Activated T-cell treated with anti-CD3 and anti-CD28 coated beads, Interleukin-2, amount 50 U/mL, for 4 hours (primary cell): ENCODE data around the gene CNTNAP2. TPM values are rescaled to one million over a fixed set of nuclear protein-coding genes. Genes with fewer than 3 reads are reported as not detected.

Experiments used
- ATAC-seq, 2 donors: fragments of 200-7000 bp; cut with Tn5 transposase; one replicate each; pipeline ENCODE4 v1.10.0; 2021
- DNase-seq: peaks from one replicate; pipeline ENCODE4 v3.0.0-alpha.2; 2020
- H3K27me3 Mint-ChIP-seq: one replicate; pipeline ENCODE4 v1.8.0; 2021; ENCODE audit warnings: low read depth, mixed read lengths
- H3K36me3 Mint-ChIP-seq: one replicate; pipeline ENCODE4 v1.8.0; 2022; ENCODE audit warnings: mixed read lengths; ENCODE audit not compliant: insufficient read depth
- H3K4me1 Mint-ChIP-seq: one replicate; pipeline ENCODE4 v1.8.0; 2021; ENCODE audit warnings: low read depth, mixed read lengths
- H3K4me3 Mint-ChIP-seq: one replicate; pipeline ENCODE4 v1.8.0; 2021; ENCODE audit warnings: mild to moderate bottlenecking, moderate library complexity, mixed read lengths
- H3K9me3 Mint-ChIP-seq: one replicate; pipeline ENCODE4 v1.8.0; 2021; ENCODE audit warnings: mixed read lengths
- total RNA-seq, 3 donors: library from RNA; stranded (reverse); gene quantifications; one replicate each; pipeline ENCODE4 v1.2.1, GENCODE V29; 2021

The CNTNAP2 gene
- total RNA-seq, 3 donors from 2014 or later, result not detected

DNA sequence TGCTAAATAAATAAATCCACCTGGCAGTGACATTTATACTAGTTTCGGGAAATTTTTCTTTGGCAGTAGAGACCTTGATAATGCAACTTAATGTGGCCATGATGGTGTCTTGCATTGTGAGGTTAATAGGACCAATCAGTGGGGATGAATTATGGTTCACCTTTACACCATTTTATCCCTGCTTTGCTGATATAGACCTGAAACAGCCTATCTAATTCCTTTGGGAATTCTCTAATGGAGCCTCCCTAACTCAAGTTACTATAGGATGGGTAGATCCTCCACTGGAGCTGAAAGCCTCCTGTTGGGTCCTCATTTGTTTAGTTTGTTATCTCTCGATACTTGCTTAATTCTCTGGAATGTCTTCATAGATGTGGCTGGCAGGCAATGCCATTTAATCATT is 276.7 kb downstream of the CNTNAP2 start:
- Mint-ChIP-seq H3K36me3 (no peaks in the 10 kb centered on the region), H3K4me1 (no peaks in the 10 kb centered on the region), H3K9me3 (peaks cover 8% of the 10 kb centered on the region), H3K4me3 (no peak overlapping the region), H3K27me3 (no peaks in the 10 kb centered on the region)
- no peak for DNase-seq
- ATAC-seq, result no peak

DNA sequence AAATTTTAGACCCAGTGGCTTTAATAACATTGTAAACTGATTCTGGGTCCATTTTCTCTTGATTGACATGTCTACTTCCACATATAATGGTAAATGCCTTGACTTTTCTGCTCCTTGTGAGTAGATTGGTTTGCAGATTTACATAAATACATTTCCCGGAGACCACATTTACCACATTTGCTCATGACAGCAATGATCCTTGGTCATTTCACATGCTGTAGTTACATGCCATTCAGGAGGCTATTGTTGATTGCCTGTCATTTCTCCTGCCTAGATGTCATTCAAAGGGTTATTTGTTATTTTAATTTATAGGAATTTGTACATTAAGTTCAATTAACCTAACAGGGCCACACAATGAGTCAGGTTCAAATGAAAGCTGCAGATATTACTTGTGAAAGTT is 280.5 kb downstream of the CNTNAP2 start:
- DNase-seq (no peak), ATAC-seq (no peak)
- Mint-ChIP-seq H3K9me3 (peaks cover 13% of the 10 kb centered on the region), H3K4me1 (no peaks in the 10 kb centered on the region), H3K4me3 (no peak overlapping the region), H3K36me3 (no peaks in the 10 kb centered on the region), H3K27me3 (no peaks in the 10 kb centered on the region)

DNA sequence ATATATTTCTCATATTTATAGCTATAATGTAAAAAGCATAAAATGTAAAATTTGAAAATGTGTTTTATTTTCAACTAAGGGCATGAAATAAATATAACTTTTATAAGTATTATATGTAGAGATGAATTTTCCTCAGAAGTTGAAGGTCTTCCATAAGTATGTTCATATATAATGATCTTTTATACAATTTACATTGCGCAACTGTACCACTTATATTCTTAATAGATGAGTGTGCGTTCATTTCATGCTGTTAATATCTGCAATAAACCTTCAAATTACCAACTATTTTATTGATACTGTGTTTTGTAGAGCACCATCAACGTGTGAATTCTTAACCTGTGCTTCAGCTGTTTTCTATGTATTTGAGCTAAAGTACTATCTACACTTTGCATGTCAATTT is 285.3 kb downstream of the CNTNAP2 start:
- no peak for DNase-seq
- no peaks in the 10 kb centered on the region for H3K27me3 Mint-ChIP-seq

GRCh38 chr7:146405737-146406136 is 289.1 kb downstream of the CNTNAP2 start:
- DNase-seq (no peak), ATAC-seq (no peak)
- Mint-ChIP-seq H3K36me3 (no peaks in the 10 kb centered on the region), H3K4me3 (no peak overlapping the region), H3K27me3 (no peaks in the 10 kb centered on the region), H3K9me3 (peaks cover 21% of the 10 kb centered on the region), H3K4me1 (no peaks in the 10 kb centered on the region)

More for the DNA sequence above, 285.3 kb downstream of the CNTNAP2 start:
- Mint-ChIP-seq H3K4me3 (no peak overlapping the region), H3K9me3 (peaks cover 23% of the 10 kb centered on the region), H3K4me1 (no peaks in the 10 kb centered on the region), H3K36me3 (no peaks in the 10 kb centered on the region)
- ATAC-seq, result no peak

DNA sequence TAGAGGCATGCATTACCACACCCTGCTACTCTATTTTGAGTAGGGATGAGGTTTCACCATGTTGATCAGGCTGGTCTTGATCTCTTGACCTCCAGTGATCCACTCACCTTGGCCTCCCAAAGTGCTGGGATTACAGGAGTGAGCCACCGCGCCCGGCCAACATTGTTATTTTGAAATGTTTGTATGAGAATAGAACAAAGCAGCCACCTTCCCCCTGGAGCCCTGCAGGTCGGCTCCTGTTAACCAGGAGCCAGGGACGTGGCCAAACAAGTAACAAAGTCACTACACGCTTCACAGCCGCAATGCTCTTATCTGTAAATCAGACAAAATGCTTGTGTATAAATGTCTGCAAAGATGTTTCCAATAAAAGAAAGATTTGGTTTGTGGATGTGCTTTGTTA is 295.4 kb downstream of the CNTNAP2 start:
- Mint-ChIP-seq H3K36me3 (no peaks in the 10 kb centered on the region), H3K27me3 (no peaks in the 10 kb centered on the region), H3K4me1 (no peaks in the 10 kb centered on the region), H3K9me3 (peaks cover 4% of the 10 kb centered on the region), H3K4me3 (no peak overlapping the region)
- ATAC-seq (no peak), DNase-seq (no peak)

DNA sequence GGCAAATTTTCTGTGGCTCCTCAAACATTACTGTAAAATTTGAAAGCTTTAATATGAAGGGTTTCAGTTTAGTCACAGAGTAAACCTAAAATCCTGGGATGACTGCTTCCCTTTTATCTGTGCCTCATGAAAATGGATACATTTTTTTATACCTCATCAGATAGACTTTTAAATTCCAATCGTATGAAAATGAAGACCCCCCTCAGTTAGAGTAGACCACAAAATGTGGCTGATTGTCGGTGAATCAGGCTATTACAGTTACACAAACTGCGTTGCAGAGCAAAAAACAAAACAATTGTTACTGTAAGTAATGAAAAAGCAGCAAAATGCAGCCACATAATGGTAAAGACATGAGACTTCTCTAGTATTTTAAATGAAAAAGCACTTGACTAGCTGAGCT is 296.2 kb downstream of the CNTNAP2 start:
- no peak for ATAC-seq
- H3K9me3 Mint-ChIP-seq, result peaks cover 4% of the 10 kb centered on the region

DNA sequence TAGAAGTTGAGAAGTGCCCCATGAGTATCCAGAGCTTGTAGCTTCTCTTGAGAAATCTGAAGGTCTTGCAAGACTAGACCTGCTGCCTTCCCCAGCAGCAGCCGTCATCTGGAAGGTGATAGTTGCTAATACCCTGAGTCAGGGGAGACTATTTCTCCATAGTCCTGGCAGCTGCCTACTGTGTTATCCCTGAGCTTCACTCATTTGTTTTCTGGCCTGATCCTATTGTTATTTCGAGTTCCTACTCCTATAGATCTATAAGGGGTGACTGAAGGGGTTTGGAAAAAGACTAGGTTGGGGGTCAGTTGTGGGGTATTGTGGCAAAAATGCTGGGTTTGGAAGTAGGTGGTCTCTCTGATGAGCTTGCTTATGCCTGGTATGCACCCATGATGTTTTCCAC is 297.8 kb downstream of the CNTNAP2 start:
- Mint-ChIP-seq H3K27me3 (no peaks in the 10 kb centered on the region), H3K36me3 (no peaks in the 10 kb centered on the region), H3K4me1 (no peaks in the 10 kb centered on the region), H3K4me3 (no peak overlapping the region), H3K9me3 (peaks cover 4% of the 10 kb centered on the region)
- ATAC-seq, result no peak
- no peak for DNase-seq

More for the DNA sequence above, 296.2 kb downstream of the CNTNAP2 start:
- no peaks in the 10 kb centered on the region for H3K36me3 Mint-ChIP-seq
- H3K27me3 Mint-ChIP-seq, result no peaks in the 10 kb centered on the region
- H3K4me1 Mint-ChIP-seq, result no peaks in the 10 kb centered on the region
- no peak overlapping the region for H3K4me3 Mint-ChIP-seq
- DNase-seq, result no peak

- Mint-ChIP-seq H3K27me3 (no peaks in the 10 kb centered on the region), H3K4me1 (no peaks in the 10 kb centered on the region), H3K4me3 (no peak overlapping the region), H3K9me3 (peaks cover 4% of the 10 kb centered on the region), H3K36me3 (no peaks in the 10 kb centered on the region)
- no peak for ATAC-seq
- no peak for DNase-seq
Observed at GRCh38 chr7:146414937-146415336, 298.3 kb downstream of the CNTNAP2 start.

DNA sequence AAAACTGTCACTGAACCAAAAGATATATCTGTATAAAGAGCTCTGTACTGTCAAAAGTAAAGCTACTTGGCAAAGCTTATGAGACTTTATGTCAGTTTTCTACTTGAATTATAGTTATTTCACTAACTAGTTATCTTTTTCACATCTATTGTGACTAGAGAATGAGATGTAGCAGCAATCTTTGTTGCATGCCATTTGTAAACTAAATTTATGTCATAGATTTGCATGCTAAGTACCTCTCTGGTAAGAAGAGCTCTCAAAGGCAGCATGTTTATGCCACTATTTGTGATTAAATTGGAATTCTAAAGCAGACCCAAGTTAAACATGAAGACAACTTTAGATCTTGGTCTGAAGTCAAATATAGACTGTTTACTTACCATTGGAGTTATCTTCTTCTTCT is 300.6 kb downstream of the CNTNAP2 start:
- Mint-ChIP-seq H3K27me3 (no peaks in the 10 kb centered on the region), H3K9me3 (no peaks in the 10 kb centered on the region), H3K4me3 (no peak overlapping the region), H3K4me1 (no peaks in the 10 kb centered on the region), H3K36me3 (no peaks in the 10 kb centered on the region)
- ATAC-seq (no peak), DNase-seq (no peak)

DNA sequence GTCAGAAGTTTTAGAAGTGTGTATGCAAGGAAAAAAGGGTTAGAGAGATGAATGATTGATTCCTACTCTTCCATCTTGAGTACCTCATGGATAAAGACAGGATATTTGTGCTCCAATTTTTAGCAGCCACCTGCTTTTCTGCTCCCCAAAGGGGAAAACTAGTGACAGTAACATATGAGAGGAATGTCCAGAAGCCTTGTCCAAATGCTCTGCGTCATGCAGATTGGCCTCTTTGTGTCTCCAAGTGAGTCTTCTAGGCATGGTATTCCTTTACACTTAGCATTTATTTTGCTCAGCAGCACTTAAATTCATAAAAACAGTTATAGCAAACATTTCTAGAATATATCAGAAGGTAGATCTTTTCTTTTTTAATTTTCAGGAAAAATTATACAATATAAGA is 306.8 kb downstream of the CNTNAP2 start:
- H3K9me3 Mint-ChIP-seq, result peaks cover 4% of the 10 kb centered on the region

GRCh38 chr7:146424084-146424483 is 307.5 kb downstream of the CNTNAP2 start:
- H3K4me3 Mint-ChIP-seq, result no peak overlapping the region
- no peaks in the 10 kb centered on the region for H3K4me1 Mint-ChIP-seq
- H3K36me3 Mint-ChIP-seq, result no peaks in the 10 kb centered on the region
- DNase-seq, result no peak
- H3K27me3 Mint-ChIP-seq, result no peaks in the 10 kb centered on the region
- ATAC-seq, result no peak
- peaks cover 8% of the 10 kb centered on the region for H3K9me3 Mint-ChIP-seq

More for the DNA sequence above, 306.8 kb downstream of the CNTNAP2 start:
- DNase-seq (no peak), ATAC-seq (no peak)
- Mint-ChIP-seq H3K27me3 (no peaks in the 10 kb centered on the region), H3K4me1 (no peaks in the 10 kb centered on the region), H3K4me3 (no peak overlapping the region), H3K36me3 (no peaks in the 10 kb centered on the region)

- Mint-ChIP-seq H3K27me3 (no peaks in the 10 kb centered on the region), H3K9me3 (peaks cover 7% of the 10 kb centered on the region), H3K36me3 (no peaks in the 10 kb centered on the region), H3K4me1 (no peaks in the 10 kb centered on the region), H3K4me3 (no peak overlapping the region)
- no peak for DNase-seq
- no peak for ATAC-seq
Observed at GRCh38 chr7:146433501-146433900, 316.9 kb downstream of the CNTNAP2 start.

DNA sequence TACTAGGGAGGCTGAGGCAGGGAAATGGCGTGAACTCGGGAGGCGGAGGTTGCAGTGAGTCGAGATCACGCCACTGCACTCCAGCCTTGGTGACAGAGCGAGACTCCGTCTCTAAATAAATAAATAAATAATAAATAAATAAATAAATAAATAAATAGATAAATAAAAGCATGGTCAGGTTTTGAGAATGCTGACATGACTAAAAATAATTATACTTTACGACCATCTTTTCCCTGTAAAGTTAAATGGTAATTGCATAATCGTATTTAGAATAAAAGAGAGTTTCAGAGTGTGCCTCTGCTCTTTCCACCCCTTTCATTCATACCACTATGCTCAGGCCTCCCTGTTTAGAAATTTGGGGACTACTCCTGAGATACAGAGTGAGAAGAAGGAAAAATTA is 326.5 kb downstream of the CNTNAP2 start:
- Mint-ChIP-seq H3K36me3 (no peaks in the 10 kb centered on the region), H3K4me3 (no peak overlapping the region), H3K4me1 (no peaks in the 10 kb centered on the region), H3K9me3 (peaks cover 8% of the 10 kb centered on the region), H3K27me3 (no peaks in the 10 kb centered on the region)
- DNase-seq, result no peak
- ATAC-seq, result no peak

- Mint-ChIP-seq H3K27me3 (no peaks in the 10 kb centered on the region), H3K9me3 (peaks cover 17% of the 10 kb centered on the region), H3K4me3 (no peak overlapping the region), H3K4me1 (no peaks in the 10 kb centered on the region), H3K36me3 (no peaks in the 10 kb centered on the region)
- ATAC-seq, result no peak
- no peak for DNase-seq
Observed at GRCh38 chr7:146449625-146450024, 333.0 kb downstream of the CNTNAP2 start.

- Mint-ChIP-seq H3K4me1 (no peaks in the 10 kb centered on the region), H3K36me3 (no peaks in the 10 kb centered on the region), H3K4me3 (no peak overlapping the region), H3K9me3 (peaks cover 9% of the 10 kb centered on the region), H3K27me3 (no peaks in the 10 kb centered on the region)
- ATAC-seq (no peak), DNase-seq (no peak)
Observed at GRCh38 chr7:146455091-146455655, 338.6 kb downstream of the CNTNAP2 start.

DNA sequence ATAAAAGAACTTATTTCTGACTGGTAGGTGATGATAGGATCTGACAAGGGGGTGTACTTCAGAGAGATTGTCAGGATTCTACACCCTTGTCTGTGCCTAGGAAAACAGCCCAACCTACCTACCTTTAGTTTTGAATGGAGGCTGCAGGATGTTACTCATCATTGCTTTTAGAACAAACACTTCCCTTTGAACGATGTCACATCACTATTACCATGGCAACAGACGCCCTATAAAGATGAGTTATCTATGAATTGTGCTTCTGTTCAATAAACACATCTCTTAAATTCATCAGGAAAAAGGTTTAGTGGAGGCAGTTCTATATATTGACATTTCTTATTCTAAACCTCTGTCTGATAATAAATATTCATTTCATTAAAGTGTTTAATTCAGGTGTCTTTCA is 362.4 kb downstream of the CNTNAP2 start:
- Mint-ChIP-seq H3K27me3 (no peaks in the 10 kb centered on the region), H3K4me1 (no peaks in the 10 kb centered on the region), H3K4me3 (no peak overlapping the region), H3K36me3 (no peaks in the 10 kb centered on the region), H3K9me3 (peaks cover 6% of the 10 kb centered on the region)
- ATAC-seq, result no peak
- DNase-seq, result no peak
